GM19239 (cell line): ENCODE results near the gene CHODL.

ENCODE experiments used
- DNase-seq: peaks from one replicate; pipeline ENCODE4 v3.0.0; 2011; ENCODE audit warnings: low spot score; ENCODE audit not compliant: insufficient read length
- FAIRE-seq: peaks from 2 replicates; lab custom pipeline; 2011; peaks lifted over from hg19 to GRCh38; lab: Jason Lieb, UNC

CHODL gene

DNA sequence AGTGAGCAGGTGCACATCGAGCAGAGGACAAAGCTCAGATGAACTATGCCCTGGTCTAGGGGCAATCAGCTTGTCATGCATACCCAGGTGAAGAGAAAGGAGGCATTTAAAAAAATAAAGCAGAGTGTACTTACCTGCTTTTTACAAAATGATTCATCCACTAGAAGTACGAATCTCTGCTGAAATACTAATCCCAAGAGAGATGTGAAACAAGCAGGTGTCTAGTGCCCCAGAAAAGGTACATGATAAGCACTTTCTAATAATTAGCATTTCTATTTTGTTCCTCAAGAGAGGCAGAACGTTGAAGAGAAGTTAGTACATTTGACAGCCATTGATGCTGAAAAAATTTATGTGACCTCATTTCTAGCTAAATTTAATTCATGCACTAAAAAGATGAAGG lies 31.1 kb downstream of the CHODL start:
- DNase-seq (no peak), FAIRE-seq (no peak)

DNA sequence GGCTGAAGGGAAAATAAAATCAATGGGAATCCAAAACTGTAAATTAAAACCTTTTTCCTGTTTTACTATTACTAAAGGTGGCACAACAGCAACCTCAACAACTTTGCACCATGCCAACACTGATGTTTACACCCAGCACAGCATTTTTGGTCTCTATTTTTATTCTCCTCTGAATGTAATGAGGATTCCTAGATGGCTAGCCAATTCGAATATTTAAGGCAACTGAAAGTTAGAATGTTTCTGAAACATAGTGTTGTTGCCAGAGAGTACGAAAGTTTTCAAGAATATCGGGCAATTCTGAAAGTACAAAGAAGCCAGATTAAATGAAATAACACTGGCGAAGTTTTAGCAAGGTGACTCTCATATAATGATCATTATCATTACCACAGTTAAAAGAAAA lies 40.7 kb downstream of the CHODL start:
- DNase-seq, result no peak
- FAIRE-seq, result no peak

DNA sequence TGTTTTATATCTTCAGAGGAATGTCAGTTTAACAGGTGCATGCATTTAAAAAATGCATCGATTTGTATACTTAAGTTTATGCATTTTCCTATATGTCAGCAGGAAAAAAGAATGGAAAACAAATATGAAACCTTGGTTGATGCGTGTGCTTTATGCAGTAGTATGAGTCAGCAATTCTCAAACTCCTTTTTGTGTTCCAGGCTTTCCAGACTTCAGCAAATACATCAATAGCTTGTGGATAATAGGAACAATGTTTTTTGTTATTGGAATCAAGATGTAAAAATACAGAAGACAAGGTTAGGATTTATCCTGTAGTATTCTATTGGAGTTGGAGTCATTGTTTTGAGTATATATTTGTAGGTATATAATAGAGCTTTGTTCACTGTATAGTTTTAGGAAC lies 45.2 kb downstream of the CHODL start:
- FAIRE-seq, result no peak
- no peak for DNase-seq

DNA sequence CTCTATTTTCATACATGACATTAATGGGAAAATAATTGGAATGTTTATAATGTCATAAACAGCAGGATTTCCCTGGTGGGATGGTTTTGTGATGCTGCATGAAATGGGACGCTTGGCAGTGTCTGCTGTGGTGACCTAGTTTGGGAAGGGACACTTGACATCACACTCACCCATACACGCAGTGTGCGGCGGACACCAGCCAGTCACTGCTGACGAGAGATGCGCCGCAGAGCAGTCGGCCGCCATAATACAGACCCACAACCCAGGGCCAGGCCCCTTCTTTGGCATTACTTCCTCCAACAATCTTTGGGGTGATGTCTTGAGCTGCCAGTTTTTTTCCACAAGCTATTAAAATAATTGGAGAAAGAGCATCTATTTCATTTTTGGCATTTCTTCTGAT lies 49.5 kb downstream of the CHODL start:
- DNase-seq, result no peak
- no peak for FAIRE-seq

DNA sequence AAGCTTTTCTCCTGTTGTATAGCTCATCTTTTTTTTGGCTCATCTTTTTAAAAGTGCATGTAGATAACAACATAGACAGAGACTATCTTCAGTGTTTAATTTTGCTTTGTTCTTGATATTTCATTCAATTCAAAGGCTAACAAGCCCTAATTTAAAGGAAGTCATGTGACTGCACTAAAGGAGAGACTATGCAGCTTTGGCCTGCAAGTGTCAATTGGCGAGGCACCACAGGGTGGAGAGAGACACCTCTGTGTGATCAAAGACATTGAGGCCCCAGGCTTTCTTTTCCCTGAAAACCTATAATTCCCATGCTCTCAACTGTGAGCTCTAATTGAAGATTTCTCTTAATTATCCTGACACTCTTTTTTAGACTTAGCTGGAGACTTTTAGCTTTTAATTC lies 53.6 kb downstream of the CHODL start:
- FAIRE-seq (no peak), DNase-seq (no peak)
